Karpas-422 (cell line): ENCODE data around the gene SSBP4. TPM values are rescaled to one million over a fixed set of nuclear protein-coding genes. Genes with fewer than 3 reads are reported as not detected.

ENCODE experiments used
- DNase-seq: peaks from one replicate; pipeline ENCODE4 v3.0.0-alpha.2; 2015
- H2AFZ ChIP-seq: fragments of 200-600 bp; sonication (generic); 2 replicates; pipeline ENCODE4 v1.6.1; 2014; ENCODE audit warnings: antibody characterized with exemption, low read length, mixed read lengths
- H3K27ac ChIP-seq: fragments of 200-600 bp; sonication (generic); 2 replicates; pipeline ENCODE4 v1.5.1; 2014; ENCODE audit warnings: mild to moderate bottlenecking, low read length, moderate library complexity
- H3K27me3 ChIP-seq: fragments of 200-600 bp; sonication (generic); 2 replicates; pipeline ENCODE4 v1.6.1; 2014; ENCODE audit warnings: low read length, mixed read lengths
- H3K36me3 ChIP-seq: fragments of 200-600 bp; sonication (generic); 2 replicates; pipeline ENCODE4 v1.6.1; 2014; ENCODE audit warnings: low read length, mixed read lengths; ENCODE audit not compliant: insufficient read depth
- H3K4me1 ChIP-seq: fragments of 200-600 bp; sonication (generic); 2 replicates; pipeline ENCODE4 v1.6.1; 2014; ENCODE audit warnings: mild to moderate bottlenecking, low read length, mixed read lengths
- H3K4me2 ChIP-seq: fragments of 200-600 bp; sonication (generic); 2 replicates; pipeline ENCODE4 v1.6.1; 2014; ENCODE audit warnings: low read length, low read depth, mild to moderate bottlenecking; ENCODE audit not compliant: poor library complexity, severe bottlenecking
- H3K4me3 ChIP-seq: fragments of 200-600 bp; sonication (generic); 2 replicates; pipeline ENCODE4 v1.5.1; 2014; ENCODE audit warnings: mild to moderate bottlenecking, antibody characterized with exemption, low read length, mixed read lengths
- H3K79me2 ChIP-seq: fragments of 200-600 bp; sonication (generic); 2 replicates; pipeline ENCODE4 v1.6.1; 2014; ENCODE audit warnings: mild to moderate bottlenecking, low read length, mixed read lengths
- H3K9ac ChIP-seq: fragments of 200-600 bp; sonication (generic); 2 replicates; pipeline ENCODE4 v1.6.0; 2014; ENCODE audit warnings: low read length
- H3K9me2 ChIP-seq: fragments of 200-600 bp; sonication (generic), shearing (Covaris generic); replicated peaks from 2 replicates; pipeline ENCODE4 v1.6.0; 2014; ENCODE audit warnings: mild to moderate bottlenecking, low read length, moderate library complexity; ENCODE audit not compliant: insufficient read depth
- H3K9me3 ChIP-seq: fragments of 300-700, 200-600 bp; sonication (generic); 2 replicates; pipeline ENCODE4 v1.6.1; 2014; ENCODE audit warnings: low read length, mixed read lengths
- H4K20me1 ChIP-seq: fragments of 200-600 bp; sonication (generic); 2 replicates; pipeline ENCODE4 v1.6.1; 2014; ENCODE audit warnings: mild to moderate bottlenecking, antibody characterized with exemption, low read length, low read depth; ENCODE audit not compliant: insufficient read depth
- total RNA-seq: library from RNA; depleted of rRNA; stranded (reverse); fragments of >200 nt; shearing (Covaris generic); gene quantifications from 2 replicates; pipeline ENCODE4 v1.2.3, GENCODE V29; 2014; ENCODE audit warnings: low replicate concordance

Gene SSBP4
- total RNA-seq, 1 experiment from 2014 or later: 22.5 TPM

GRCh38 chr19:18445262-18445948, 26.2 kb downstream of the SSBP4 start:
- Histone ChIP-seq H3K4me1 (no peaks in the 10 kb centered on the region), H3K27ac (no peak overlapping the region), H3K9ac (no peak overlapping the region), H3K4me3 (no peak overlapping the region), H3K36me3 (peaks cover 14% of the 10 kb centered on the region), H4K20me1 (no peaks in the 10 kb centered on the region), H3K9me2 (no peaks in the 10 kb centered on the region), H3K79me2 (no peaks in the 10 kb centered on the region), H3K9me3 (no peaks in the 10 kb centered on the region), H2AFZ (no peak overlapping the region), H3K27me3 (no peaks in the 10 kb centered on the region), H3K4me2 (no peak overlapping the region)
- no peak for DNase-seq

GRCh38 chr19:18446145-18446810, 27.1 kb downstream of the SSBP4 start:
- Histone ChIP-seq H3K36me3 (peaks cover 14% of the 10 kb centered on the region), H3K9me3 (no peaks in the 10 kb centered on the region), H3K9me2 (no peaks in the 10 kb centered on the region), H3K4me1 (peaks cover 3% of the 10 kb centered on the region), H3K9ac (no peak overlapping the region), H3K27me3 (no peaks in the 10 kb centered on the region), H4K20me1 (no peaks in the 10 kb centered on the region), H2AFZ (no peak overlapping the region), H3K27ac (no peak overlapping the region), H3K4me3 (no peak overlapping the region), H3K4me2 (no peak overlapping the region), H3K79me2 (no peaks in the 10 kb centered on the region)
- DNase-seq: no peak

- H2AFZ ChIP-seq: no peak overlapping the region
- H3K4me2 ChIP-seq: no peak overlapping the region
- H3K36me3 ChIP-seq: peaks cover 14% of the 10 kb centered on the region
- no peak overlapping the region for H3K9ac ChIP-seq
- H3K27me3 ChIP-seq: no peaks in the 10 kb centered on the region
- H4K20me1 ChIP-seq: no peaks in the 10 kb centered on the region; the same call in 1 of the 2 replicates
- DNase-seq: no peak
- peaks cover 10% of the 10 kb centered on the region for H3K4me1 ChIP-seq
- no peak overlapping the region for H3K4me3 ChIP-seq
- no peaks in the 10 kb centered on the region for H3K9me3 ChIP-seq
- no peaks in the 10 kb centered on the region for H3K79me2 ChIP-seq
- H3K27ac ChIP-seq: no peak overlapping the region
- H3K9me2 ChIP-seq: no peaks in the 10 kb centered on the region
Observed at GRCh38 chr19:18446811-18447359, 27.7 kb downstream of the SSBP4 start.

- H3K4me3 ChIP-seq: no peak overlapping the region
- no peaks in the 10 kb centered on the region; the same call in 1 of the 2 replicates for H3K36me3 ChIP-seq
- no peaks in the 10 kb centered on the region for H3K9me2 ChIP-seq
- H3K27me3 ChIP-seq: no peaks in the 10 kb centered on the region
- no peak overlapping the region for H3K9ac ChIP-seq
- no peak overlapping the region for H2AFZ ChIP-seq
- no peaks in the 10 kb centered on the region for H3K79me2 ChIP-seq
- no peak for DNase-seq
- peaks cover 17% of the 10 kb centered on the region for H3K4me1 ChIP-seq
- H3K9me3 ChIP-seq: no peaks in the 10 kb centered on the region
- no peaks in the 10 kb centered on the region; the same call in 1 of the 2 replicates for H4K20me1 ChIP-seq
- no peak overlapping the region for H3K27ac ChIP-seq
- no peak overlapping the region for H3K4me2 ChIP-seq
Observed at GRCh38 chr19:18449552-18449951, 30.4 kb downstream of the SSBP4 start.

GRCh38 chr19:18450021-18450930, 31.1 kb downstream of the SSBP4 start:
- Histone ChIP-seq H3K27me3 (no peaks in the 10 kb centered on the region), H3K4me3 (no peak overlapping the region), H3K4me1 (peaks cover 17% of the 10 kb centered on the region), H3K4me2 (no peak overlapping the region), H3K9ac (no peak overlapping the region), H3K79me2 (no peaks in the 10 kb centered on the region), H4K20me1 (no peaks in the 10 kb centered on the region; the same call in 1 of the 2 replicates), H3K36me3 (no peaks in the 10 kb centered on the region), H3K9me3 (no peaks in the 10 kb centered on the region), H3K27ac (no peak overlapping the region), H2AFZ (no peak overlapping the region), H3K9me2 (no peaks in the 10 kb centered on the region)
- no peak for DNase-seq

- Histone ChIP-seq H3K4me3 (peak overlapping the region; percentile 56; the same call in 1 of the 2 replicates), H4K20me1 (no peaks in the 10 kb centered on the region; the same call in 1 of the 2 replicates), H3K36me3 (no peaks in the 10 kb centered on the region)
Observed at GRCh38 chr19:18450931-18451836, 32.0 kb downstream of the SSBP4 start.

GRCh38 chr19:18452386-18452785, 33.2 kb downstream of the SSBP4 start:
- Histone ChIP-seq H2AFZ (no peak overlapping the region), H3K27ac (peak overlapping the region; percentile 80), H3K4me1 (peaks cover 17% of the 10 kb centered on the region), H3K4me3 (no peak overlapping the region), H3K9me2 (no peaks in the 10 kb centered on the region), H4K20me1 (no peaks in the 10 kb centered on the region; the same call in 1 of the 2 replicates), H3K9ac (peak overlapping the region; percentile 61), H3K9me3 (no peaks in the 10 kb centered on the region), H3K79me2 (no peaks in the 10 kb centered on the region), H3K4me2 (peak overlapping the region; percentile 71), H3K36me3 (no peaks in the 10 kb centered on the region), H3K27me3 (no peaks in the 10 kb centered on the region)
- no peak for DNase-seq

More at GRCh38 chr19:18450931-18451836, 32.0 kb downstream of the SSBP4 start:
- Histone ChIP-seq H3K27ac (peak overlapping the region; percentile 80), H3K9me2 (no peaks in the 10 kb centered on the region), H3K9ac (peak overlapping the region; percentile 61), H3K9me3 (no peaks in the 10 kb centered on the region), H3K4me1 (peaks cover 17% of the 10 kb centered on the region), H3K79me2 (no peaks in the 10 kb centered on the region), H2AFZ (no peak overlapping the region), H3K4me2 (peak overlapping the region; percentile 71), H3K27me3 (no peaks in the 10 kb centered on the region)
- DNase-seq: peak; percentile 97
